Stimulated activated CD4-positive, alpha-beta T cell treated with anti-CD3 and anti-CD28 coated beads, Interleukin-2, amount 100 ng/mL, for 24 hours (primary cell): Measurements from ENCODE around the gene SIRT5.

Experiments
- DNase-seq, 2 donors: peaks; one replicate each; pipeline ENCODE4 v3.0.0-alpha.2; 2020

The SIRT5 gene

DNA sequence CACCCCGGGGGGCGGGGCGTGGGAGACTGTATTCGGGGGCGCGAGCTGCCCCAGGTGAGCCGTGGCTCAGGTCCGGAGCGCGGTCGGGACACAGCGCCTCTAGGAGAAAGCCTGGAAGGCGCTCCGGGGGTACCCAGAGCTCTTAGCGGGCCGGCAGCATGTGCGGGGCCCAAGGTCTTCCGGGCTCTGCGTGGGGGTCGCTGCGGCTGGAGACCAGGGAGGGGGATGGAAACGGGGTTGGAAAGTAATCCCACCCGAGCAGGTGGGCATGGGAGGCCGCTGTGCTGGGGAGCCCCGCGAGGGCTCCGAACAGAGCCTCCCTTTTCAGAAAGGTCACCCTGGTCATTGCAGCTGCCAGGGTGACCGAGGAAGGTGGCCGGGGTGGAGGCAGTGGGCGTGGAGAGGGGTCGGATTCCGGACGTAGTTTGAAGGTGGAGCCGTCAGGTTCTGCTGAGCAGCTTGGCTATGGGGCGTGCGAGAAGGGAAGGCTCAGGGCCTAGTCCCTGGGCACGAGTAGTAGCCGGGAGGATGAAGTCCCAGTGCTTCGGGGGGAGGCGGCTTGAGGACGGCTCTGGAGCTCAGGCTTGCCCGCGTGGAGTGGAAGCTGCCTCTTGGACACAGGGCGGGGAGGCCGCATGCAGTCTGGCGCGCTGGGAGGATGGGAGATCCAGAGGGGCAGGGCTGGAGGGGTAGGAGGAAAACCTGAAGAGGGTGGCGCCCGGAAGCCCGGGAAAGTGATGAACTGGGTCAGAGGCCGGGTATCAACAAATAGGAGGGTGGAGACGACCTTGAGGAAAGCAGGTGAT is at the start of gene SIRT5:
SIRT5 (plus strand) TSS at position 31 of the 806 bp plus-strand sequence. CDS start 9,510 bp downstream, outside the sequence.
- DNase-seq, result peak; percentile 79 to 82

DNA sequence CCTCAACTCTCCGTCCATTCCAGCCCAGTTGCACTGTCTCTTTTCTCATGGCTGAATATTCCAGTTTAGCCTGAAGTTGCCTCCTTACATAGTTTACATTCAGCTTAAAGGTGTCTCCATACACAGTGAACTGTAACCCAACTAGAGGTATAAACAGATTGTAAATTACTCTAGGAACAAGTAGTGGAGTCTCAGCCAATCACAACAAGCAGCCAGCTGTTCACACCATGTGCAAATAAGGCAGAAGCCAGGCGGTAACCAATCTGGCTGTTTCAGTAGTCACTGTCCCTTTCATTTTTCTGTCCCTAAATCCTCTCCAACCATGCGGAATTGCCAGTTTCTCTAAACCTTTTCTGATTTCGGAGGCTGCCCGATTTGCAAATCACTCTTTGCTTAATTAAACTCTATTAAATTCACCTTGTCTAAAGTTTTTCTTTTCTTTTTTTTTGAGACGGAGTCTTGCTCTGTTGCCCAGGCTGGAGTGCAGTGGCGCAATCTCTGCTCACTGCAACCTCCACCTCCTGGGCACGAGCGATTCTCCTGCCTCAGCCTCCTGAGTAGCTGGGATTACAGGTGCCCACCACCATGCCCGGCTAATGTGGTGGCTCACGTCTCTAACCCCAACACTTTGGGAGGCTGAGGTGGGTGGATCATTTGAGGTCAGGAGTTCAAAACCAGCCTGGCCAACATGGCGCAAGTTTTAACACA is 49.4 kb upstream of the SIRT5 start:
- DNase-seq, result no peak

- no peak for DNase-seq
These were observed 48.1 kb upstream of the SIRT5 start for GRCh38 chr6:13526357-13526726.

DNA sequence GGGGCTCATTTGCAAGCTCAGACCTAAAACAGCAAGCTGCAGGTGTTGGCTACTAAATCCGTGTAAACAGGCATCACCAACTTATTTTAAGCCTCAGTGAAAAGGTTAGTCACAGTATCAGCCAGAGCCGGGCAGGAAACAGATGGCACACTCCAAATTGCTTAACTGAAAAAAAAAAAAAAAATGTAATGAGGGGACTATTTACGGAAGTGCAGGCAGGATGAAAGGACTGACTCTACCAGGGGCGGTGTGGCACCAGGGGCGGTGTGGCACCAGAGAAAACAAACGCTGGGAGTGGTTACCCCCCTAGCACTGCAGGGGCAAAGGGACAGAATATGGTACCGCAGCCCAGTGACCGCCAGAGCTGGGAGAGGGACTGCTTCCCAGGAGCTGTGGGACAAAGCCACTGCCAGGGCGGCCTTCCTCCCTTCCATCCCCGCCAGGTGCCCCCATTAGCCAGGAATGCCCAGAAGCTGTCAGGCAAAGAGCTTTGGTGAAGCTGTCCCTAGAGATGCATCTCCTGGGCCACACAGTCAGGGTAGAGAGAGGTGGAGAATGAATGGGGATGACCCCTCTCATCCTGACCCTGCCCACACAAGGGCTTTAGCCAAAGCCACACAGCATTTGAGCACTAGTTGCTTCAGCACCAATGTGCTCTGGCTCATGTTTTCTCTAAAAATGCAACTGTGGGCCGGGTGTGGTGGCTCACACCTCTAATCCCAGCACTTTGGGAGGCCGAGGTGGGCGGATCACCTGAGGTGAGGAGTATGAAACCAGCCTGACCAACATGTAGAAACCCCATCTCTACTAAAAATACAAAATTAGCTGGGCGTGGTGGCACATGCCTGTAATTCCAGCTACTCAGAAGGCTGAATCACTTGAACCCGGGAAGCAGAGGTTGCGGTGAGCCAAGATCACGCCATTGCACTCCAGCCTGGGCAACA is 47.4 kb upstream of the SIRT5 start:
- peak in 1 of 2 donors; percentile 3 for DNase-seq

GRCh38 chr6:13527671-13528056 is 46.7 kb upstream of the SIRT5 start:
- DNase-seq, result no peak

DNA sequence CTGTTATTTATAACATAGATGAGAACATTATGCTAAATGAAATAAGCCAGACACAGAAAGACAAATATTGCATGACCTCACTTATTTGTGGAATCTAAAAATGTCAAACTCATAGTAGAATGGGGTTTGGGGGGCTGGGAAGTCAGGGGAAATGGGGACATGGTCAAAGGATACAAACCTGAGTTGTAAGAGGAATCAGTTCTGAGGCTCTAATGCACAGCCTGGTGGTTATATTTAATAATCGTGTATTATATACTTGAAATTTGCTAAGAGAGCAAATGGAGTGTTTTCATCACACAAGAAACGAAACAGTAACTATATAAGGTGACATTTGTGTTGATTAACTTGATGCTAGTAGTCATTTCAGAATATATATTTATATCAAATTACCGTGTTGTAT is 46.2 kb upstream of the SIRT5 start:
- DNase-seq, result no peak

- DNase-seq, result no peak
These were observed 45.5 kb upstream of the SIRT5 start for GRCh38 chr6:13528777-13529343.

DNA sequence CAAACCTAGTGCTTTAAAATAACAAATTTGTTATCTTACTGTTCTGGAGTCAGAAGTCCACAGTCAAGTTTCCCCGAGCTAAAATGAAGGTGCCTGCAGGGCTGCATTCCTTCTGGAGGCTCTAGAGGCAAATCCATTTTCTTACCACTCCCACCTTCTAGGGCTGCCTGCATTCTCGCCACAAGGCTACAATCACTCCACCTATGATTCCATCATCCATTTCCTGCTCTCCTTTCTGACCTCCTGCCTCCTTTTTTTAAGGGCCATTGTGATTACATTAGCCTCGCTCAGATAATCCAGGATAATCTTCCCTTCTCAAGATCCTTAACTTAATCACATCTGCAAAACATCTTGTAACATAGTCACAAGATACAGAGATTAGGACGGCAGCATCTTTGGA is 42.4 kb upstream of the SIRT5 start:
- DNase-seq, result no peak

- DNase-seq, result no peak
These were observed 39.9 kb upstream of the SIRT5 start for GRCh38 chr6:13534536-13534935.

DNA sequence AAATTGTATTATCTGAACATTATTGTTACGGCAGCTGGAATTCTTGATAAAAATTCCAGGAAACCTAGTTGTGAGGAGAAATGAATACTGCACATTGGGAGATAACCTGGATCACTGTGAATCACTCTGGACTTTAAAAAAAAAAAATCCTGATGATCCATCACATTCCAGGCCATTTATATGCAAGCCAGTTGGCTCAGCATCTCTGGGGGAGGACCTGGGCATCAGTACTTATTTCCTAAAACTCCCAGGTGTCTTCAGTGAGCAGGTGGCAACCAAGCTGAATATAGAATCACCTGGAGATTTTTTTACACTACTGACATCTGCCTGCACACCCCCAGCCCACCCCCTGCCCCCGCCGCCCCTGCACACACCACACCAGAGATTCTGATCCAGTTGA is 39.1 kb upstream of the SIRT5 start:
- DNase-seq, result no peak

DNA sequence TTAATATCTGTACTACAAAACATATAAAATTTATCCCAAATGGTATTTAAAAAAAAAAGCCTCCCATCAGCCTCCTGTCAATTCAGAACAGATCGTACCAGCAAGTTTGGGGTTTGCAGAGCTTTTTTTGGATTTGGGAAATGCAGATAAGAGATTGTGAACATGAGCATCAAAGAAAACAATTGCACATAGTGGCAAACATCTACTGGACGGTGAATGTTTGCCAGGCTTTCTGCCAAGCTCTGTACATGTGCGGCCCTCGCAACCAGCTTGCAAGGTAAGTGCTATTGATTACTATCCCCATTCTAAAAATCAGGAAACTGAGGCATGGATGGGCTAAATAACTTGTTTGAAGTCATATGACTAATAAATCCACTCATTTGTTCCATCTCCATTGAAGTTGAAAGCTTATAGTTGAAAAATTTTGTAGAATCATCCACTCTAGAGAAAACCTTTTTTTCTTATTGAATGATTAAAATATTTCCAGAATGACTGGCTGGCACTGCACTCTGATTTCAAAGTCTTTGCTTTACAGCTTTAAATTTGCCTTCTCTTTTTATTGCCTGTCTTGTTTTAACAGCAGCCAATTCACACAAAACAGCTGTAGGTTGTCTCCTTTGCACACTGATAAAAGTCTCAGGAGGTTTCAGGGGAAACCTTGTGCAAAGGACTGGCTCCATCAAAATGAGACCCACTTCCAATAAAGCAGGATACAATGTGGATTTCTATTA is 37.4 kb upstream of the SIRT5 start:
- no peak for DNase-seq

- no peak for DNase-seq
These were observed 36.9 kb upstream of the SIRT5 start for GRCh38 chr6:13537527-13537897.

GRCh38 chr6:13538084-13538483 is 36.3 kb upstream of the SIRT5 start:
- DNase-seq, result no peak

GRCh38 chr6:13538600-13538999 is 35.8 kb upstream of the SIRT5 start:
- no peak for DNase-seq

GRCh38 chr6:13539572-13539971 is 34.8 kb upstream of the SIRT5 start:
- no peak for DNase-seq

DNA sequence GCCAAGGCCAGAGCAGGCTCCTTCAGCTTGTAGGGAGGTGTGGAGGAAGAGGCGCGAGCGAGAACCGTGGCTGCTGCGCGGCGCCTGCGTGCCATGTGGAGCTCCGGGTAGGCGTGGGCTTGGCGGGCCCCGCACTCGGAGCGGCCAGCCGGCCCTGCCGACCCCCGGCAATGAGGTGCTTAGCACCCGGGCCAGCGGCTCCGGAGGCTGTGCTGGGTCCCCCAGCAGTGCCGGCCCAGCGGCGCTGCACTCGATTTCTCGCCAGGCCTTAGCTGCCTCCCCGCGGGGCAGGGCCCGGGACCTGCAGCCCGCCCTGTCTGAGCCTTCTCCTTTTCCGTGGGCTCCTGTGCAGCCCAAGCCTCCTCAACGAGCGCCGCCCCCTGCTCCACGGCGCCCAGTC is 32.9 kb upstream of the SIRT5 start:
- DNase-seq, result no peak

GRCh38 chr6:13544454-13545186 is 29.8 kb upstream of the SIRT5 start:
- no peak for DNase-seq

DNA sequence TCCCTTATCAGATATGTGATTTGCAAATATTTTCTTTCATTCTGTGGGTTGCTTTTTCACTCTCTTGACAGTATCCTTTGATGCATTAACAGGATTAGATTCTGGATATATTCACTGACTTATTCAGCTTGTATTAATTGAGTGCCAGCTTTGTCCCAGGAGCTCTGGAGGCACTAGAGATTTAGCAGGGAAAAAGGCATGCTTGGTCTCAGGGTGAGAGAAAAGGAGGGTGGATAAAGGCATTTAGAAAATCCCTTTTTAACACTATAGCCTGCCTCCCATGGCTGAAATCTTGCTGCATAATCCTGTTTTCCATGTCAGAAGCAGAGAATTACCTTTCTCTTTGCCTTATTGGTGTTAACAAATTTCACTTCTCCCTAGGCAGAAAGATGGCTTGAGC is 28.5 kb upstream of the SIRT5 start:
- no peak for DNase-seq

DNA sequence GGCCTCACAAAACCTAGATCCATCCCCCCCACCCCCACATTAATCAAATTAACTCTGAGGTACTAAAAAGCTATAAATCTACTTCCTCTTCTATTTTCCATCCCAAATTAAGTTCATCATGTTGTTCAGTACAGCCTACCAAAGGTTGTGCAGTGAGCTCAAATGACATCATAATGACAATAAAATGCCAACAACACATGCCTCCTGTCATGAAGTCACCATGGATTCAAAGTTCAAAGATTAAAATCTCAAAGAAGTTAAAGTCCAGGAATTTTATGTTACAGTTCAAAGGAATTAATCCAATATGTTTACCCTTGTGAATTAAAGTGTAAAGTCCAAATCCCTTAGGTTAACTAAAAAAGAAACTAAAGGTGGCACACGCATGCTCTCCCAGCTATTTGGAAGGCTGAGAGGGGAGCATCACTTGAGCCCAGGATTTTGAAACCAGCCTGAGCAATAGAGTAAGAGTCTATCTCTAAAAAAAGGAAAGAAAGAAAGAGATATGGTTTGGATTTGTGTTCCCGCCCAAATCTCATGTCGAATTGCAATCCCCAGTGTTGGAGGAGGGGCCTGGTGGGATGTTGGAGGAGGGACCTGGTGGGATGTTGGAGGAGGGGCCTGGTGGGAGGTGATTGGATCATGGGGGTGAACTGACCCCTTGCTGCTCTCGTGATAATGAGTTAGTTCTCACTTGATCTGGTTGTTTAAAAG is 25.7 kb upstream of the SIRT5 start:
- no peak for DNase-seq

DNA sequence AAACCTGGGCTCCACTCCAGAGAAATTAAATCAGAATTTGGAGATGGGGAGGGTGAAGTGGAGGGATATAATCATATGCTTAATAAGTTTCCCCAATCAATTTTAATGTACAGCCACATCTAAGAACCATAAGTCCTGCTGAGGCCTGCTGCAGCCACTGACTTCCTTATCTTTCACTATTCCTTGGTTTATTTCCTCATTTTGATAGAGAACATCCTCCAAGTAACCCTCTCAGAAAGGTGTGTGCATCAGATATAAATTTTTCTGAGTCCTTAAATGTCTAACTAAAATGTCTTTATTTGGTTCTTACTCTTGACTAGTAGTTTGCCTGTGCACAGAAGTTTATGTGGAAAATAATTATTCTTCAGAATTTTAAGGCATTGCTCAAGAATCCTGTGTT is 23.7 kb upstream of the SIRT5 start:
- no peak for DNase-seq

DNA sequence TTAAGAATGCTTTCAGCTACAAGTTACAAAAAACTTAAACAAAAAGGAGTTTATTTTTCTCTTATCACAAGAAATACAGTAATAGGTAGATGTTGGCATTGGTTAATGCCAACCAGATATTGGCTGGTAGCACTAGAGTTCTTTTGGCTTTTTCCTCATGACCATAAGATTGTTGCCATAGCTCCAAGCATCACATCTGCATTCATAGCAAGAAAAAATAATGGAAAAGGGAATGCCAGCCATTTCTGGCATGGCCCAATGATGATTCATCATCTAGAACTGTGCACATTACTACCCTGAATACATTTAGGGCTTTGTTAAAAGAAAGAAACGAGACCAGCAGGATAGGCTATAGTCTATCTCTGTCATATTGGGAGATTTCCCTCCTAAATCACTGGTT is 20.8 kb upstream of the SIRT5 start:
- no peak for DNase-seq
